ENCODE data around the gene STEAP3. TPM values are rescaled to one million over a fixed set of nuclear protein-coding genes. Genes with fewer than 3 reads are reported as not detected.

Gene STEAP3
- total RNA-seq, 1 donor from 2014 or later = 44.6 TPM

DNA sequence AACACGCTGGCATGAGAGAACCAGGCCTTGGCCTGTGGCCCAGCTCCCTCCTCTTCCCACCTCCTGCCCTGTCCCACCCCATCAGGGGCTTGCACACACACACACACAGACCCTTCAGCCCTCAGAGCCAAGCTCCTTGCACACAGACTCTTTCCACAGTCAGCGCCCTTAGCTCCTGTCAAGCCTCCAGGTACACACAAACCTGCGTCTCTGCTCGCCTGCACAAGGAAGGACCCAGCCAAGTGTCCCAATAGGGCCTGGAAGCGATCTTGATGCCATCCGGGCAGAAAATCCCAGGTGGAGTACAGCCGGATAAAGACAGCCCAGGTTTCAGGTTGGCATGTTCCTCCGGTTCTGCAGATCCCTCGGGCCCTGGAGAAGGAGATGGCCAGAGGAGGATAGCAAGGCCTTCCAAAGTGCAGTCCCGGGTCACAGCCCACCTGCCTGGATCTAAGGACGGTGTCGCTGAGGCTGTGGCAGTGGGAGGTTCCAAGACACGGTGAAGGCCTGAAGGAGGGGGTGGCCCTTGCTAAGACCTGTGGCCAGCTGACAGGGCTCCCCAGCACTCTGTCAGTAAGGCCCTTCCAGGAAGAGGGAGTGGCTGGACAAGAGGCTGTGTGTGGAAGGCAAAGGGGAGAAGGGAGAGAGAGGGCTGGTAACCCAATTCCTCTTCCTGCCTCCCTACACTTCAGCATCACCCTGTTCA is 18.5 kb upstream of the STEAP3 start:
- H3K9me3 Mint-ChIP-seq (ENCODE audit: low read depth) = no peaks in the 10 kb centered on the region
- no peaks in the 10 kb centered on the region for H3K36me3 Mint-ChIP-seq (ENCODE audit: low read depth)
- peaks cover 7% of the 10 kb centered on the region for H3K27me3 Mint-ChIP-seq (ENCODE audit: low read depth)
- peaks cover 4% of the 10 kb centered on the region for H3K4me1 Mint-ChIP-seq (ENCODE audit: low read depth)
- DNase-seq (ENCODE audit: low spot score) = no peak
- no peak overlapping the region for H3K4me3 Mint-ChIP-seq (ENCODE audit: unreplicated experiment)
- no peak for TF ChIP-seq CTCF (IDR thresholded peaks at IDR 0.05)
- no peak overlapping the region for H3K27ac Mint-ChIP-seq (ENCODE audit: unreplicated experiment)

DNA sequence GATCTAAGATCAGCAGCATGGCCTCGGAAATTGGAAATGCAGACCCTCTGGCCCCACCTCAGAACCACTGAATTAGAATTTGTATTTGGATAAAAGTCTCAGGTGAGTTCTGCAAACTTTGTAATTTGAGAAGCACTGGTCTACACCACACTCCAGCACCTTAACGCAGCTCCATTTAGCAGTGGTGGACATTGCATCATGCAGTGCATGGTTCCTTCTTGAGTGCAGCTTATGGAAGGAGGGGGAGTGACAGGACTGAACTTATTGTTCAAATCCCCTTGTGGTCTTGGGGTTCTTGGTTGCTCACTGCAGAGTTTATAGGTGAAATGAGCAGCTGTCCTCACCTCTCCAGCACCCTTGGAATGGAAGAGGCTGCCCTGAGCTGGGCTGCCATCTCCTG is 17.4 kb upstream of the STEAP3 start:
- peaks cover 4% of the 10 kb centered on the region for H3K4me1 Mint-ChIP-seq (ENCODE audit: low read depth)
- no peak overlapping the region for H3K27ac Mint-ChIP-seq (ENCODE audit: unreplicated experiment)
- DNase-seq (ENCODE audit: low spot score) = no peak
- H3K36me3 Mint-ChIP-seq (ENCODE audit: low read depth) = no peaks in the 10 kb centered on the region
- TF ChIP-seq CTCF (IDR thresholded peaks at IDR 0.05) = no peak
- no peak overlapping the region for H3K4me3 Mint-ChIP-seq (ENCODE audit: unreplicated experiment)
- no peaks in the 10 kb centered on the region for H3K9me3 Mint-ChIP-seq (ENCODE audit: low read depth)
- H3K27me3 Mint-ChIP-seq (ENCODE audit: low read depth) = peaks cover 8% of the 10 kb centered on the region

GRCh38 chr2:119207447-119207846 is 16.2 kb upstream of the STEAP3 start:
- Mint-ChIP-seq H3K36me3 (ENCODE audit: low read depth) (no peaks in the 10 kb centered on the region), H3K4me3 (ENCODE audit: unreplicated experiment) (no peak overlapping the region), H3K9me3 (ENCODE audit: low read depth) (no peaks in the 10 kb centered on the region), H3K27me3 (ENCODE audit: low read depth) (peaks cover 10% of the 10 kb centered on the region), H3K27ac (ENCODE audit: unreplicated experiment) (no peak overlapping the region), H3K4me1 (ENCODE audit: low read depth) (peaks cover 4% of the 10 kb centered on the region)
- no peak for TF ChIP-seq CTCF (IDR thresholded peaks at IDR 0.05)
- no peak for DNase-seq (ENCODE audit: low spot score)

GRCh38 chr2:119208791-119209203 is 14.8 kb upstream of the STEAP3 start:
- peaks cover 4% of the 10 kb centered on the region for H3K4me1 Mint-ChIP-seq (ENCODE audit: low read depth)
- no peak for TF ChIP-seq CTCF (IDR thresholded peaks at IDR 0.05)
- no peak overlapping the region for H3K27ac Mint-ChIP-seq (ENCODE audit: unreplicated experiment)
- H3K27me3 Mint-ChIP-seq (ENCODE audit: low read depth) = peaks cover 10% of the 10 kb centered on the region
- no peak overlapping the region for H3K4me3 Mint-ChIP-seq (ENCODE audit: unreplicated experiment)
- no peaks in the 10 kb centered on the region for H3K9me3 Mint-ChIP-seq (ENCODE audit: low read depth)
- no peaks in the 10 kb centered on the region for H3K36me3 Mint-ChIP-seq (ENCODE audit: low read depth)
- DNase-seq (ENCODE audit: low spot score) = no peak

DNA sequence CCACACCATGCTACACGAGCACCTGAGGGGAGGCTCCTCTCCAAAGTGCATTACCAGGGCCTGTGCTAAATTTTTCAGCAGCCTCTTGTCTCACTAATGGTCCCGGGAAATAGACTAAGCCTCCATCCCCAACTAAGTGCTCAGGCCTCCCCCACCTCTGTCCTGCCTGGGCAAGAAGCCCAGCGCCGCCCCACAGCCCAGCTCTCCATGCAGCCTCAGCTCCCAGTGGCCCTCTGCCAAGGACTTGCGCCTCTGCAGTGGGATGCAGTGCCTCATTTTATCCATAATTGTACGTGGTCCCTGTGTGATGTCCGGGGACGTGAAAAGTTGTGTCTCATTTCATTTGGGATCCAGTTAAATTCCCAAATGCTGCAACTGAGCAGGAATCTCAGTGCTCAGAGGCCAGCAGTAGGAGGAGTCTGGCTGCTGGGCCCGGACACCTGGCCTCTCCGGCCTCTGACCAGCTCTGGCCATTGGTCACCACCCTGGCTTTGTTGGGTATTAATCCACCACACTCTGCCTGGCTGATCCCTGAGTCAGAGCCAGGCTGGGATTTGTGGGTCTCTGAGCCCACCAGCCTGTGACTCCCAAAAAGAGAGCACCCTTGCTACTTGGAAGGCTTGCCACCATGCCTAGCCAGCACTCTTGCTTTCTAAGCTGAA is 11.4 kb upstream of the STEAP3 start:
- Mint-ChIP-seq H3K4me3 (ENCODE audit: unreplicated experiment) (no peak overlapping the region), H3K27me3 (ENCODE audit: low read depth) (peaks cover 10% of the 10 kb centered on the region), H3K4me1 (ENCODE audit: low read depth) (peaks cover 4% of the 10 kb centered on the region), H3K9me3 (ENCODE audit: low read depth) (no peaks in the 10 kb centered on the region), H3K27ac (ENCODE audit: unreplicated experiment) (no peak overlapping the region), H3K36me3 (ENCODE audit: low read depth) (no peaks in the 10 kb centered on the region)
- no peak for TF ChIP-seq CTCF (IDR thresholded peaks at IDR 0.05)
- peak; percentile 55 for DNase-seq (ENCODE audit: low spot score)
